ENCODE measurements around the gene CHMP2B.

GRCh38 chr3:87236093-87236492 is 9.0 kb downstream of the CHMP2B start:
- TF ChIP-seq CTCF (conservative IDR thresholded peaks at IDR 0.05; ENCODE audit: low read length) (no peak), EZH2phosphoT487 (IDR thresholded peaks at IDR 0.05; ENCODE audit: borderline replicate concordance, low read depth, low read length) (no peak)
